Thymus (tissue), 11 donors: Measurements from ENCODE around the gene SEMA6D. TPM values are rescaled to one million over a fixed set of nuclear protein-coding genes. Genes with fewer than 3 reads are reported as not detected.

Experiments used
- DNase-seq, 9 donors: peaks; one replicate each; pipeline ENCODE4 v3.0.0-alpha.2; 2013; ENCODE audit warnings: low spot score in 9 of 9, low read depth in 6 of 9, missing footprints in 1 of 9
- H3K27ac ChIP-seq, 2 donors: one replicate each; pipeline ENCODE4 v1.5.1; 2013; ENCODE audit warnings: control low read depth in 1 of 2, low read depth in 1 of 2, low read length in 1 of 2, mild to moderate bottlenecking in 1 of 2, moderate library complexity in 1 of 2
- H3K27me3 ChIP-seq, 2 donors: one replicate each; pipeline ENCODE4 v1.5.1; 2013; ENCODE audit warnings: low read length in 1 of 2; ENCODE audit not compliant: control insufficient read depth in 2 of 2, insufficient read depth in 1 of 2
- H3K36me3 ChIP-seq, 2 donors: one replicate each; pipeline ENCODE4 v1.5.1; 2013; ENCODE audit warnings: low read length in 1 of 2, mild to moderate bottlenecking in 1 of 2, moderate library complexity in 1 of 2; ENCODE audit not compliant: control insufficient read depth in 2 of 2, insufficient read depth in 2 of 2
- H3K4me1 ChIP-seq, 2 donors: one replicate each; pipeline ENCODE4 v1.5.1; 2013; ENCODE audit warnings: low read length in 2 of 2; ENCODE audit not compliant: control insufficient read depth in 2 of 2, insufficient read depth in 2 of 2
- H3K4me3 ChIP-seq, 2 donors: one replicate each; pipeline ENCODE4 v1.5.1; 2013; ENCODE audit warnings: low read length in 2 of 2, control low read depth in 1 of 2, mild to moderate bottlenecking in 1 of 2
- H3K9me3 ChIP-seq, 2 donors: one replicate each; pipeline ENCODE4 v1.5.1; 2013; ENCODE audit warnings: low read length in 1 of 2, mild to moderate bottlenecking in 1 of 2; ENCODE audit not compliant: control insufficient read depth in 2 of 2, insufficient read depth in 1 of 2
- WGBS: extraction: QIAGEN DNeasy Blood & Tissue Kit; methylation state at CpG from one replicate; pipeline ENCODE4 v1.1.7; 2013; 5-methylcytosine and 5-hydroxymethylcytosine counted together
- polyA plus RNA-seq: library from polyadenylated mRNA; stranded (reverse); fragments of 200-250 nt; gene quantifications from one replicate; pipeline ENCODE4 v1.2.3, GENCODE V29; 2013
- total RNA-seq: library from RNA; stranded (reverse); fragments of 120-200 nt; gene quantifications from one replicate; pipeline ENCODE4 v1.2.4, GENCODE V29; 2013
- donor health status: healthy.

The SEMA6D gene
- total and polyA plus RNA-seq, 2 donors, result 3.9 to 7.6 TPM

DNA sequence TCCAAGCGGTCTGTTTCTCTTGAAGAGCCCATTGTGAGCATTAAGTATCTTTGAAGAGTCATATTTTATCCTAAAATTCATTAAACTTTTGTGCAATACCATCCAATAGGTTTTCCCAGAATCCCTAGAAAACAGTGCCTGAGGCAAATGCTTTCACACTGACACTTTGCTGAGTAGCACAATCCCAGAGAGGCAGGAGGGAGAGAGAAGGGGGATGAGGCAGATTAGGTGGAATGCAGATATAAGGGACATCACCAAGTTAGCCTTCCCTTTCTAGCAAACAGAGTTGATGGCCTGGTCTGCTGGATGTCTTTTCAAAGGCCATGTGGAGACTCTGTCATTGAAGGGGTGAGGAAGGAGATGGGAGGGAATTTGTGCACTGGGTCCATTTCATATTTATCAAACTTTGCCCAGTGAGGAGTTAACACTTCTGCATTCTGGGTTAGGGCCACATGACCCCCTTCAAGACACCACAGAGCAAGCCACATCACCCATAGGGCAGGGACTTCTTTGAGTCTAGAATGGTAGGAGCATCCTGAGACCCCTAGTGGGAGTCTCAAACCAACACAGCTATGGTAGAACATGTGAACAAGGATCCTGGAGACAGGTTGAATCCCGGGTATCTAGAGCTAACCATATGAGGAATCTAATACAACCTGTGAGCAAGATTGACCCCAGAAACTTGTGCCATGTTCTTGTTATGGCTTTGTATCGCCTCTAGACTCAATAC, 32.0 kb upstream of the SEMA6D start:
- Histone ChIP-seq H3K9me3 (no peaks in the 10 kb centered on the region), H3K27me3 (no peaks in the 10 kb centered on the region), H3K4me1 (no peaks in the 10 kb centered on the region), H3K4me3 (no peak overlapping the region), H3K27ac (no peak overlapping the region), H3K36me3 (no peaks in the 10 kb centered on the region)
- WGBS, result 92% methylated on average over 3 of the region's 3 CpGs
- no peak for DNase-seq

DNA sequence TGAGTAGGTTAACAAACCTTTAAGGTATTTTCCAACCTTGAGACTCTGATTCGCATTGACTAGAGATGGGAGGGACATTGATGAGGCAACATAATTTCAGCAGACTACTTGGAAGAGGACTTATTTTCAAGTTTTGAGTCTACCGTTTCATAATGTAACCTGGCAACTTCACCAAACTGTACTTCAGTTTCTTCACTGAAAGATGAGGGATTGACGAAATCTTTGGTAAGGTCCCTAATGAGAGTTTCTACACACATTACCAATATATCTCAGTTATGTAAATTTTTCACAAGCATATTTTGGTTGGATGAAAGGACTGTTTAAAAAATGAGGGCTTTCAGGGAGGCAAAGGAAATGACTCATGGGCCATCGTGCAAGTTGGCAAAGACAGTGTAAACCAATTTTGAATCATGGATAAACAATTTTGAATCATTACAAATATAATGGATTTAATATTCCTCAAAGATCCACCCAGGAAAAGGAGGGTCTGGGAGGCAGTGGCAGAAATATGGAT, 28.7 kb upstream of the SEMA6D start:
- Histone ChIP-seq H3K27ac (no peak overlapping the region), H3K9me3 (no peaks in the 10 kb centered on the region), H3K4me3 (no peak overlapping the region), H3K4me1 (no peaks in the 10 kb centered on the region), H3K36me3 (no peaks in the 10 kb centered on the region), H3K27me3 (no peaks in the 10 kb centered on the region)
- 88% methylated on average over 4 of the region's 4 CpGs for WGBS
- DNase-seq, result no peak

DNA sequence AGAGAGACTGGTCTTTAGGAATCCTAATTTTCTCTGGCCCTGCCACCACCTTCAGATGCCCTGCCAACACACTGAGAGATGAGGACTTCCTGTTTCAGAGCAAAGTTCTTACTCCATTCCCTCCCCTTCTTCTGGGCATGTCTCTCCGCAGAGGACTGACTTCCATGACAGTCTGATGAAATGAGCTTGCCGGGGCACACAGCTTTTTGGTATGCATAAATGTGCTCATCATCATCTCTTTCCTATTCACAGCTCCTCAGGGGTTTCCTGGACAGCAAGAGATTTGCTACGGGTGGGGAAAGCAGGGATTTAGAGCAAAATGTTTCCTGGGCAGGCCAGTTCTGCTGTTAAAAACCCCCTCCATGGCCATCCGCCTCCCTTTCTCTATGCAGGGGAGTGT, 27.6 kb upstream of the SEMA6D start:
- no peaks in the 10 kb centered on the region for H3K9me3 ChIP-seq
- H3K27ac ChIP-seq, result no peak overlapping the region
- no peaks in the 10 kb centered on the region for H3K27me3 ChIP-seq
- no peak overlapping the region for H3K4me3 ChIP-seq
- no peak for DNase-seq
- H3K36me3 ChIP-seq, result no peaks in the 10 kb centered on the region
- WGBS, result 95% methylated on average over 4 of the region's 4 CpGs
- H3K4me1 ChIP-seq, result no peaks in the 10 kb centered on the region

DNA sequence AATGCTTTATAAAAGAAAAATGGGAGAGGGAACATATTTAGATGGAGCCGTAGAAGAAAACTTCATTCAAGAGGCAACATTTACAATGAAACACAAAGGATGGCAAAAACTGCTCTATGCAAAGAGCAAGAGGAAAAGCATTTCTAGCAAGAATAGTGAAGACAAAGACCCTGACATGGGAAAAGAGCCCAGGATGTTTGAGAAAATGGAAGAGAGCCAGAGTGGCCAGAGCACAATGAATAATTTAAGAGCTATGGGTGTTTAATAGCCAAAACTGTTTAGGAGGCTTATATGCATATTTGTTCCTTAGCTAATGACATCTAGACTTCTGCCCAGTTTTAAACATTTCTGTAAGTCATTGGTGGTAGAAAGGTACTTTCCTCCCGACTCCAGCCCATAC, 25.4 kb upstream of the SEMA6D start:
- no peak for DNase-seq

GRCh38 chr15:47696351-47696750, 21.0 kb upstream of the SEMA6D start:
- no peaks in the 10 kb centered on the region for H3K36me3 ChIP-seq
- WGBS, result 96% methylated on average over 2 of the region's 2 CpGs
- H3K4me1 ChIP-seq, result no peaks in the 10 kb centered on the region
- no peak overlapping the region for H3K27ac ChIP-seq
- H3K27me3 ChIP-seq, result no peaks in the 10 kb centered on the region
- no peak for DNase-seq
- H3K9me3 ChIP-seq, result no peaks in the 10 kb centered on the region
- no peak overlapping the region for H3K4me3 ChIP-seq

More for the DNA sequence above, 25.4 kb upstream of the SEMA6D start:
- Histone ChIP-seq H3K4me1 (no peaks in the 10 kb centered on the region), H3K4me3 (no peak overlapping the region), H3K27ac (no peak overlapping the region), H3K27me3 (no peaks in the 10 kb centered on the region), H3K9me3 (no peaks in the 10 kb centered on the region), H3K36me3 (no peaks in the 10 kb centered on the region)
- WGBS, result 95% methylated on average over 2 of the region's 2 CpGs

GRCh38 chr15:47705281-47705997, 11.9 kb upstream of the SEMA6D start:
- no peak for DNase-seq
- WGBS, result 96% methylated on average over 8 of the region's 8 CpGs
- no peaks in the 10 kb centered on the region for H3K27me3 ChIP-seq
- no peaks in the 10 kb centered on the region for H3K9me3 ChIP-seq
- no peak overlapping the region for H3K27ac ChIP-seq
- no peaks in the 10 kb centered on the region for H3K36me3 ChIP-seq
- H3K4me3 ChIP-seq, result no peak overlapping the region
- no peaks in the 10 kb centered on the region for H3K4me1 ChIP-seq

GRCh38 chr15:47707391-47707790, 9.9 kb upstream of the SEMA6D start:
- 96% methylated on average over 5 of the region's 5 CpGs for WGBS
- no peak for DNase-seq
- H3K27ac ChIP-seq, result no peak overlapping the region
- H3K9me3 ChIP-seq, result no peaks in the 10 kb centered on the region
- no peaks in the 10 kb centered on the region for H3K27me3 ChIP-seq
- H3K4me3 ChIP-seq, result no peak overlapping the region
- H3K36me3 ChIP-seq, result no peaks in the 10 kb centered on the region
- no peaks in the 10 kb centered on the region for H3K4me1 ChIP-seq

DNA sequence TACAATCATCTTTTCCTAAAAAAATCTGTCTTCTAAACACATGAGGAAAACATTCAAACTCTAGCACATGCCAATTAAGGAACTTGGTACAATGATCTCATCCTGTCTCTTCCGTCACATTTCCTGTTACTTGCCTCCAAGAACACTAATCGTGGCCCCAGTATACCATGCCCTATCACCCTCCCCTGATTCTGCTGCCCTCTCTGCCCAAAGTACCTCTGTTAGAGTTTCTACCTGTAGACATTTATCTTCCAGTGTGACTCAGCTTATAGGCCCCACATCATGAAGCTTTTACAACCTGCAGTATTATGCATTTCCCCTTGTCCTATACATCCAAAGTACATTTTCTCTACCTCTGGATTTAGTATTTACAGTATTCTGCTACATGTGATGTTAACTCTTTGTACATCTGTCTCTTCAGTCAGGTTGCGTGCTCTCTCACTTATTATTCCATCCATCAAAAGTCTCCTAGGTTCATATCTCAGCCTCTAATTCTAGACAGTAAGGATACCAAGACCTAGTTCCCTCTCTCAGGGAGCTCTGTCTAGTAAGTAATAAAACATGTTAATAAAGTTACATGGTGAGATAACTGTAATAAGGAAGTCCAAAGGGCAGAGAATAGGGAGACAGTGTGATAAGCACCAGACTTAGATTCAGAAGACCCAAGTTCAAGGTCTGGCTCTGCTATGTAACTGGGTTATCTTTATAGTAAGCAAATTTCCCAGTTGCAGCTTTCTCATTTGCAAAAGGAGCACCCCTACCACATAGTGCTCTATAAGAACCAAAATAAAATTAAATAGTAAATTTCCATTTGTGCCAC, 8.9 kb upstream of the SEMA6D start:
- Histone ChIP-seq H3K4me1 (no peaks in the 10 kb centered on the region), H3K27ac (no peak overlapping the region), H3K36me3 (no peaks in the 10 kb centered on the region), H3K27me3 (no peaks in the 10 kb centered on the region), H3K4me3 (no peak overlapping the region), H3K9me3 (no peaks in the 10 kb centered on the region)
- no peak for DNase-seq
- 70% methylated on average over 3 of the region's 3 CpGs for WGBS

DNA sequence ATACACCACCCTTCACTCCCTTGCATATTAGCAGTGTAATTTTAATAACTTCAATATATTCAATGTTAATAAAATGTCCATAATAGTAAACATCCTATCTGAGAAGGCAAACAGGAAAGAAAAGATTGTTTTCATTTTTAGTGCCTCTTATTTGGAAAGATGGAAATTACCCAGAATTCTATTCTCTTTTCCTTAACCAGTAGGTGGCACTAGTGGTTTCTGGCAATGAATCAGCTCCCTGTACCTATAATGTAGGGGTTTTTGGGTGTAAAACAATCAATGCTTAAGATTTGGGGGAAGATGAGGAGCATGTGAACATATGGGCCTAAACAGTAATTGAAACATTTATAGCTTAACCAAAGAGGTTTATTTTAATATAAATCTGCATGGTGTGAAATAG, 5.7 kb upstream of the SEMA6D start:
- no peak overlapping the region for H3K4me3 ChIP-seq
- no peaks in the 10 kb centered on the region for H3K9me3 ChIP-seq
- no peak overlapping the region for H3K27ac ChIP-seq
- no peaks in the 10 kb centered on the region for H3K4me1 ChIP-seq
- H3K27me3 ChIP-seq, result peaks cover 5 to 15% of the 10 kb centered on the region in 2 donors
- no peaks in the 10 kb centered on the region for H3K36me3 ChIP-seq
- DNase-seq, result no peak
